SHP77 (cell line): Measurements from ENCODE around the gene ABCA1.
"Not testable (repeated sequence)": the region's sequence is repeated elsewhere in the genome, so short reads cannot be mapped to it uniquely, and the experiment has no call there.

ENCODE experiments used
- DNase-seq, 2 experiments: peaks; one replicate each; lab custom pipeline; 2025; lab: John Stamatoyannopoulos, UW

ABCA1 gene

DNA sequence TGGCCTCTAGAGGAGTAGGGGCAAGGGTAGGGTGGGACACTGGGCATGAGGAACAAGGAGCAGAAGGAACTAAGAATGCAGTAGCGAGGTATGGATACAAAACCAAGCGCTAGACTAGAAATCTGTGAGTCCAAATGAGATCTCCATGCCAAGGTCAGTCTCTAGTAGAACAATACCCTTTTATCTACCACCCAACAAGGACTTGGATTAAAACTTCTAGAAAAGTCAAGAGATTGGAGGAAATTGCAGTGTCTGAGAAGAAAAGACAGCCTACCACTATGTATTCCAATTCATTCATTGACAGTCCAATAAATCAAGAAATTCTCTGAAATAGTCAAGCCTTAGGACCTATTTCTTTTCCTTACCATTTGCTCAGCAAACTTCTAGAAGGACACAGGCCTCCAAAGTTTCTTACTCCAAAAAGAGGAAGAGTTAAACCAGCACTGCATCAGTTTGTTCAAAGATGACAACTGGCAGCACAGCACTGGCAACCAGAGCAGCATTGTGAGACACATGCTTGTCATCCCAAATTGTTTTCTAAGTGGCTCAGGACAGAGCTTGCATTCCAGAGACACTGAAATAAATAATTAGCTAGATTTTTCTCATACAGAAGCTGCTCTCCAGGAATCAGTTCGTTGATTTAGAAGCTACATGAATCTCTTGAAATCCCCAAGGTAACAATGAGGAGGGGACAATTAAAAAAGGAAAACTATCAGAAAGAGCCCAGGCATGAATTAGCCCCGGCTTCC, 22.6 kb downstream of the ABCA1 start:
- no peak for DNase-seq

GRCh38 chr9:104903609-104904008, 24.3 kb downstream of the ABCA1 start:
- DNase-seq, result no peak

- no peak for DNase-seq
Observed at GRCh38 chr9:104900871-104901270, 27.1 kb downstream of the ABCA1 start.

DNA sequence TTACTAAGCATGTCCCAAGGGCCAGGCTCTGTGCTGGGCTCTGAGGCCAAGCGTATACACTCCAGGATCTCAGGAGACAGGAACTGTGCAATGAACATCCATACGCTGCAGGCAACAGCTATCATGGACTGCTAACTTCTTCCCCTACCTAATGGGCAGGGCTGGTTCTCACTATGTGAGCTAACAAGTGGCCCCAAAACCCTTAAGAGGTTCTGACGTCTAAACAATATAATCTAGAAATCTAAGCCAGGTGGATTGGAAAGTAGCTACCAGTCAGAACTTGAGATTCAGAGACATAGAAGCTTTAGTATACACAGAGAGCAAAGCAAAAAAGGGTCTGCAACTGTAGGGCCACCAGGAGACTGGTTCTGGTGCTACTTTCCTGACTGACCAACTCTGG, 27.6 kb downstream of the ABCA1 start:
- no peak for DNase-seq

DNA sequence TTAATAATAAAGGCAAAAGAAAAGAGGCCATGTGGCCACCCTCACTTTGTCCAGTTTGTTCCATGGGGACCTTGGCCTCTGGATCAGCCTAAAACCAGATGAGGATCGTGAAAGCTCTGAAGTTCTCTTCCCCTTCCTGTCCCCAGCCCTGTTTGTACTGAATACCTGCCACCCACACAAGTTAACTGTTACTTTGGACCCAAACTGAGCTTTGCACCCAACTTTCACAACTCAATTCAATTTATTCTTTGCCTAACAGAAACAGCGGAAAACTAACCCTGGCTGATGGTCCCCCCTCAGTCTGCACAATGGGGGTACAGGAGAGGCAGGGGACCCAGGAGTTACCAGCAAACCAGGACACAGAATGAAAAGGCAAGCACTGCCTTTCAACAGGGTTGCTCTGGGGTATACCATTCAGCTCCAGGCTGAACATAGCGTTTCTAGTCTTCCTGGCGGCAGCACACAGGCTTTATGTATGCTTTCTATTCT, 28.2 kb downstream of the ABCA1 start:
- no peak for DNase-seq

- DNase-seq, result not testable (repeated sequence)
Observed at GRCh38 chr9:104898376-104898775, 29.6 kb downstream of the ABCA1 start.

GRCh38 chr9:104896131-104896530, 31.8 kb downstream of the ABCA1 start:
- no peak for DNase-seq

- no peak for DNase-seq
Observed at GRCh38 chr9:104895572-104895971, 32.4 kb downstream of the ABCA1 start.

DNA sequence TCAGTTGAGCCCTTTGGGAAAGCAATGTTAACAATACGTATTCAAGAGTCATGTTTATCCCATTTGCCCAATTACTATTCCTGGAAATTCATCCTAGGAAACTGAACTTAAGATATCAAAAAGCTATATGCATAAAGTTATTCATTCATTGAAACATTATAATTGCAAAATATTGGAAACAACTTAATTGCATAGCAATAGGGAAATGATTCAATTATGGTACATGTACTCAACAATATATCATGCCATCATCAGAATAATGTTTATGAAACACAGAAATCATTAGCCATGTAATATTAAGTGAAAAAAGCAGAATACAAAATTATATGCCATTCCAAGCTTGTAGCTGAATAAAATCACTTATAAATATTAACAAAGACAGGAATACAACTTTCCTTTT, 35.3 kb downstream of the ABCA1 start:
- no peak for DNase-seq

GRCh38 chr9:104890433-104890770, 37.6 kb downstream of the ABCA1 start:
- no peak for DNase-seq

GRCh38 chr9:104885818-104886709, 41.9 kb downstream of the ABCA1 start:
- DNase-seq, result no peak

- DNase-seq, result no peak
Observed at GRCh38 chr9:104883169-104883568, 44.8 kb downstream of the ABCA1 start.

- no peak for DNase-seq
Observed at GRCh38 chr9:104882566-104882965, 45.4 kb downstream of the ABCA1 start.

- no peak for DNase-seq
Observed at GRCh38 chr9:104882086-104882485, 45.9 kb downstream of the ABCA1 start.

GRCh38 chr9:104879555-104880309, 48.2 kb downstream of the ABCA1 start:
- no peak for DNase-seq

DNA sequence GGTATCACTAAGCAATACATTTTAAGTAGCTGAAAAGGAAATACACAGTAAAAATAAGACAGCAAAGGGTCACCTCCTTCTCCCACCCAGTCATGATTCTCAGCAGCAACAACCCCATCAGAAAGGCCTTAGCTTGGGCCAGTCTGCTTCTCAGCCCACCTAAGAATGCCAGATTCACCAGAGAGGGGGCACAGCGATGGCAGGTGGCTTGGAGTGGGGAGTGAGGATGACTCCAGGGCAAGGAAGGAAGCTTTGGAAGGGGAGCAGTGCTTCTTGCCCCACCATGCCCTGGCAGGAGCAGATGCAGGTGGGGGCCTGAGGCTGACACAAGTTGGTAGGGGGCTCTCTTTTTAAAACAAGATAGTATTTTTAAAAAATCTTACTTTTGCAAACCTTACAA, 51.4 kb downstream of the ABCA1 start:
- no peak for DNase-seq

- no peak for DNase-seq
Observed at GRCh38 chr9:104875897-104876296, 52.1 kb downstream of the ABCA1 start.

DNA sequence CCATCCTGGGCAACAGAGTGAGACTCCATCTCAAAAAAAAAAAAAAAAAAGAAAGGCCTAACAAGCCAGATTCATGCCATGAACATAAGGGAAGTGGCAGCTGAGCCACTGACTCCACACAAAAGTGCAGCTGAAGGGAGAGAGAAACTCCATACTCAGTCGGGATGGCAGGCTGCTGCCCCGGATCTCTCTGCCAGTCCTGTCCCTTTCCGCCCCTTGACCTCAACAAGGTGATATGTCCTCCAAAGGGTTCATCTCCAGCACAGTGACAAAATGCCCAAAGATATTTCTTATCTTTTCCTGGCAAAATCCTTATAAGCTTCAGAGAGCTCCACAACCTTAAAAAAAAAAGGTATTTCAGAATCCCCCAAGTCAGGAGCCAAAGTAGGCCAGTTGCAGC, 52.6 kb downstream of the ABCA1 start:
- DNase-seq, result no peak

- no peak for DNase-seq
Observed at GRCh38 chr9:104873489-104873850, 54.5 kb downstream of the ABCA1 start.

DNA sequence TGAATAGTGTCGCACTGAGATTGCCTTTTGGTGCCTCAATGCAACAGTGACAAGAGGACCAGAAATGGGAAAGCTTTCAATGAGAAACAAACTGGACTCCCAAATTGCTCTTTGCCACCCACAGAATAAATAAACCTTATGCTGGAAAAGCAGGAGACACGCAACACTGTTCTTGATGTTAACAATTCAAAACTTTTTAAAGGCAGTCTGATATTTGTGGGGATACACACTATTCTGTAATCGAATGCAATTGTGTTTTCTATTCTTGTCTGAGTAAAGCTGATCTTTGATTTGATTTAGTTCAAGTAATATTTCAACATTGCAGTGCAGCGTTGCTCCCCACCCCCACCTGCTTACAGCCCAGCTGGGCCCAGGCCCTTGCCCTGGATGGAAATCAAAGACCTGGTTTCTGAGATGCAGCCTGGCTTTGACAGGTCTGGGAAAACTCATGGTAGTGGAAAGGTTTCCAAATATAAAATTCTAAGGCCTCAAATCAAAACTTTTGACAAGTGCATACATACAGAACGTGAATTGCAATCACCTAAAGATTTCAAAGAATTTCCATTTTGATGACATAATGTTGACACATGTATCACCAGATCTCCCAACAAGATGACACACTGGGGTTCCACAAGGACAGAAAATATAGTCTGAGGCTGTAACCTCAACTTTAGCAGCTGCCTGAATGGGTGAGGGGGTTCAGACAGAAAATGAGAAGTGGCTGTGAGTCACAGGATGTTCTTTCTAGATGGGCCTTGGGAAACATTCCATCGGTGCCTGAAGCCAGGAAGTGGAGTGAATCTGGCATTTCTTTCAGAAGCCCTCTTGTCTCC, 55.1 kb downstream of the ABCA1 start:
- no peak for DNase-seq

DNA sequence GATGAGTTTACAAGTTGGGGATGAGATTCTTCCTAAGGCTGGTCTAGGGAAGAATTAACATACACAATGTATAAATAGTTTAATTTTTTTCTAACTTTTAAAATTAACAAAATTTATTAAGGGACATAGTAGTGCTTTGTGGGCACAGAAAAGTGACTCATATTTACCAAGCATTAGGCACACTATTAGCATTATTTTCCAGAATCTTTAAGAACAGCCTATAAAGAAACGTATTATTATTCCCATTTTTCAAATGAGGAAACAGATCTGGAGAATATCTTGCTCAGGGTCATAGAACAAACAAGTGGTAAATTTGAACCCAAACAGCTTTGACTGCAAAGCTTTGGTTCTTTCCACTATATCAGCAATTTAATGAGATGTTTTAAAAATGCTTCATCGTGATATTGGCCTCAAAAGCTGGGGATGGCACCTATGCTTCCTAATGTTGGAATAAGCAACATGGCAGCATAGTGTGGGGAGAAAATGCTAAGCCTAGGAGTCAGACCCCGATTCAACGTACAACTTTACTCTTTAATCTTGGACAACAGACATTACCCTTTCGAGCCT, 55.9 kb downstream of the ABCA1 start:
- DNase-seq, result no peak
